ENCODE results near the gene OR6A2.
A peak's percentile ranks its signal among the peaks of the same experiment; 100 is the strongest.

Gene OR6A2

GRCh38 chr11:6828103-6828502, 28.6 kb upstream of the OR6A2 start:
- H3K4me3 ChIP-seq (replicated peaks in 1 of 2; ENCODE audit: low read depth in 2 of 2, low read length in 2 of 2): no peak overlapping the region
- no peak for DNase-seq (ENCODE audit: low read depth in 2 of 2)
- no peak for TF ChIP-seq CTCF (IDR thresholded peaks at IDR 0.05; ENCODE audit: low read depth, low read length)

- no peak overlapping the region for H3K4me3 ChIP-seq (replicated peaks in 1 of 2; ENCODE audit: low read depth in 2 of 2, low read length in 2 of 2)
- DNase-seq (ENCODE audit: low read depth in 2 of 2): peak in 1 of 2 donors; percentile 22
- TF ChIP-seq CTCF (IDR thresholded peaks at IDR 0.05; ENCODE audit: low read depth, low read length): no peak
Measured at GRCh38 chr11:6825231-6825744, 25.8 kb upstream of the OR6A2 start.

- no peak overlapping the region for H3K4me3 ChIP-seq (replicated peaks in 1 of 2; ENCODE audit: low read depth in 2 of 2, low read length in 2 of 2)
- DNase-seq (ENCODE audit: low read depth in 2 of 2): no peak
- TF ChIP-seq CTCF (IDR thresholded peaks at IDR 0.05; ENCODE audit: low read depth, low read length): no peak
Measured at GRCh38 chr11:6824136-6824823, 24.8 kb upstream of the OR6A2 start.

GRCh38 chr11:6818967-6819366, 19.5 kb upstream of the OR6A2 start:
- no peak for TF ChIP-seq CTCF (IDR thresholded peaks at IDR 0.05; ENCODE audit: low read depth, low read length)
- no peak for DNase-seq (ENCODE audit: low read depth in 2 of 2)
- no peak overlapping the region for H3K4me3 ChIP-seq (replicated peaks in 1 of 2; ENCODE audit: low read depth in 2 of 2, low read length in 2 of 2)

- H3K4me3 ChIP-seq (replicated peaks in 1 of 2; ENCODE audit: low read depth in 2 of 2, low read length in 2 of 2): no peak overlapping the region
- no peak for TF ChIP-seq CTCF (IDR thresholded peaks at IDR 0.05; ENCODE audit: low read depth, low read length)
- no peak for DNase-seq (ENCODE audit: low read depth in 2 of 2)
Measured at GRCh38 chr11:6817694-6818093, 18.2 kb upstream of the OR6A2 start.

- H3K4me3 ChIP-seq (replicated peaks in 1 of 2; ENCODE audit: low read depth in 2 of 2, low read length in 2 of 2): no peak overlapping the region
- TF ChIP-seq CTCF (IDR thresholded peaks at IDR 0.05; ENCODE audit: low read depth, low read length): no peak
- no peak for DNase-seq (ENCODE audit: low read depth in 2 of 2)
Measured at GRCh38 chr11:6813656-6814055, 14.2 kb upstream of the OR6A2 start.

All from cardiac fibroblast (primary cell).